Progenitor cell of endocrine pancreas (in vitro differentiated cells): ENCODE data around the gene KLHDC9. TPM values are rescaled to one million over a fixed set of nuclear protein-coding genes. Genes with fewer than 3 reads are reported as not detected.

Experiments
- DNase-seq: peaks from one replicate; pipeline ENCODE4 v3.0.0; 2021; ENCODE audit warnings: low spot score; ENCODE audit not compliant: unreplicated experiment
- H3K27ac Mint-ChIP-seq: 2 replicates; pipeline ENCODE4 v1.8.0; 2021; ENCODE audit warnings: mild to moderate bottlenecking, moderate library complexity, mixed read lengths
- H3K27me3 Mint-ChIP-seq: 2 replicates; pipeline ENCODE4 v1.8.0; 2021; ENCODE audit warnings: mixed read lengths
- H3K36me3 Mint-ChIP-seq: 2 replicates; pipeline ENCODE4 v1.8.0; 2022; ENCODE audit warnings: mixed read lengths; ENCODE audit not compliant: insufficient read depth
- H3K4me1 Mint-ChIP-seq: 2 replicates; pipeline ENCODE4 v1.8.0; 2021; ENCODE audit warnings: low read depth, mixed read lengths
- H3K4me3 Mint-ChIP-seq: 2 replicates; pipeline ENCODE4 v1.8.0; 2021; ENCODE audit warnings: low read depth, mild to moderate bottlenecking, moderate library complexity, mixed read lengths
- H3K9me3 Mint-ChIP-seq: 2 replicates; pipeline ENCODE4 v1.8.0; 2021; ENCODE audit warnings: low read depth, mixed read lengths
- CTCF ChIP-seq: fragments of 200-600 bp; sonication (generic); IDR thresholded peaks from one replicate; pipeline ENCODE4 v1.5.0; 2021; ENCODE audit warnings: antibody characterized with exemption, mild to moderate bottlenecking; ENCODE audit not compliant: unreplicated experiment
- total RNA-seq: library from RNA; stranded (reverse); gene quantifications from 2 replicates; pipeline ENCODE4 v1.2.1, GENCODE V29; 2021

The KLHDC9 gene
- total RNA-seq, 1 donor from 2014 or later: 14.7 TPM

GRCh38 chr1:161091796-161092507 lies 6.2 kb upstream of the KLHDC9 start:
- H3K36me3 Mint-ChIP-seq: no peaks in the 10 kb centered on the region
- no peak overlapping the region for H3K4me3 Mint-ChIP-seq
- H3K27me3 Mint-ChIP-seq: peaks cover 9% of the 10 kb centered on the region
- H3K9me3 Mint-ChIP-seq: no peaks in the 10 kb centered on the region
- TF ChIP-seq CTCF: no peak
- H3K4me1 Mint-ChIP-seq: peaks cover 4% of the 10 kb centered on the region
- H3K27ac Mint-ChIP-seq: no peak overlapping the region
- DNase-seq: no peak

- no peaks in the 10 kb centered on the region for H3K9me3 Mint-ChIP-seq
- H3K4me3 Mint-ChIP-seq: no peak overlapping the region
- H3K36me3 Mint-ChIP-seq: no peaks in the 10 kb centered on the region
- peaks cover 4% of the 10 kb centered on the region for H3K4me1 Mint-ChIP-seq
- no peak for DNase-seq
- H3K27ac Mint-ChIP-seq: no peak overlapping the region
- H3K27me3 Mint-ChIP-seq: peaks cover 9% of the 10 kb centered on the region
- TF ChIP-seq CTCF: no peak
Measured at GRCh38 chr1:161092621-161093028, 5.5 kb upstream of the KLHDC9 start.

GRCh38 chr1:161094481-161094880 lies 3.7 kb upstream of the KLHDC9 start:
- H3K9me3 Mint-ChIP-seq: no peaks in the 10 kb centered on the region
- H3K27me3 Mint-ChIP-seq: peaks cover 9% of the 10 kb centered on the region
- H3K36me3 Mint-ChIP-seq: no peaks in the 10 kb centered on the region
- H3K4me3 Mint-ChIP-seq: no peak overlapping the region
- peaks cover 5% of the 10 kb centered on the region for H3K4me1 Mint-ChIP-seq
- no peak overlapping the region for H3K27ac Mint-ChIP-seq
- DNase-seq: no peak
- no peak for TF ChIP-seq CTCF

GRCh38 chr1:161095230-161095629 lies 2.9 kb upstream of the KLHDC9 start:
- Mint-ChIP-seq H3K4me3 (no peak overlapping the region), H3K27ac (no peak overlapping the region), H3K27me3 (peaks cover 9% of the 10 kb centered on the region), H3K36me3 (peaks cover 2% of the 10 kb centered on the region), H3K4me1 (peaks cover 5% of the 10 kb centered on the region), H3K9me3 (no peaks in the 10 kb centered on the region)
- DNase-seq: no peak
- TF ChIP-seq CTCF: no peak

GRCh38 chr1:161096015-161096414 lies 2.1 kb upstream of the KLHDC9 start:
- TF ChIP-seq CTCF: no peak
- peaks cover 5% of the 10 kb centered on the region for H3K4me1 Mint-ChIP-seq
- H3K27ac Mint-ChIP-seq: no peak overlapping the region
- H3K4me3 Mint-ChIP-seq: no peak overlapping the region
- peaks cover 2% of the 10 kb centered on the region for H3K36me3 Mint-ChIP-seq
- peaks cover 9% of the 10 kb centered on the region for H3K27me3 Mint-ChIP-seq
- DNase-seq: no peak
- no peaks in the 10 kb centered on the region for H3K9me3 Mint-ChIP-seq
